Mucosa of rectum (tissue), 2 donors: ENCODE results near the gene MFN2.
A peak's percentile ranks its signal among the peaks of the same experiment; 100 is the strongest.

Experiments used
- H3K27ac ChIP-seq, 2 donors: one replicate each; pipeline ENCODE4 v1.7.0; 2013; ENCODE audit warnings: inconsistent platforms in 2 of 2, low read depth in 2 of 2, low read length in 2 of 2
- H3K27me3 ChIP-seq, 2 donors: one replicate each; pipeline ENCODE4 v1.7.0; 2013; ENCODE audit warnings: low read length in 2 of 2; ENCODE audit not compliant: control insufficient read depth in 2 of 2, insufficient read depth in 2 of 2
- H3K36me3 ChIP-seq, 2 donors: one replicate each; pipeline ENCODE4 v1.7.0; 2013; ENCODE audit warnings: low read length in 2 of 2; ENCODE audit not compliant: control insufficient read depth in 2 of 2, insufficient read depth in 2 of 2
- H3K4me1 ChIP-seq, 2 donors: one replicate each; pipeline ENCODE4 v1.7.0; 2013; ENCODE audit warnings: low read length in 2 of 2, mild to moderate bottlenecking in 1 of 2; ENCODE audit not compliant: control insufficient read depth in 2 of 2, insufficient read depth in 2 of 2
- H3K4me3 ChIP-seq, 2 donors: one replicate each; pipeline ENCODE4 v1.7.0; 2013; ENCODE audit warnings: low read length in 2 of 2
- H3K9ac ChIP-seq, 2 donors: one replicate each; pipeline ENCODE4 v1.7.0; 2013; ENCODE audit warnings: low read length in 2 of 2, low read depth in 1 of 2, mild to moderate bottlenecking in 1 of 2
- H3K9me3 ChIP-seq, 2 donors: one replicate each; pipeline ENCODE4 v1.7.0; 2013; ENCODE audit warnings: low read length in 2 of 2; ENCODE audit not compliant: control insufficient read depth in 2 of 2
- donor health status: healthy.
- donor health status: Normal muscosa, but diverticular disease.

The MFN2 gene

DNA sequence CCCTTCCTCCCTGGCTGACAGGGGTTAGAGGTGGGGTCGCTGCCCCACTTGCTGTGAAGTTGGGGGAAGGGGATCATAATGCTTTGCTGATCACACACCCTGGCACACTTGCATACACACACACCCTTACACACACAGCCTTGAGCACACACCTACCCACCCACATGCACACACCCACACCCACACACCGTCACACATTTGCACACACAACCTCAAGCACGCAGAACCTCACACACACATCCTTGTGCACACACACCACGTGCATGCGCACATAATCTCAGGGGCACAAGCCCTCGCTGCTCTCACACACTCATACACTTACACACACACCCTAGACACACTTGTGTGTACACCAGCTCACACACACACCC lies 66.5 kb downstream of the MFN2 start:
- Histone ChIP-seq H3K27ac (no peak overlapping the region), H3K9ac (no peak overlapping the region), H3K36me3 (no peaks in the 10 kb centered on the region), H3K27me3 (peaks cover 0 to 2% of the 10 kb centered on the region in 2 donors), H3K4me3 (peak overlapping the region in 1 of 2 donors; percentile 22), H3K9me3 (no peaks in the 10 kb centered on the region), H3K4me1 (no peaks in the 10 kb centered on the region)

DNA sequence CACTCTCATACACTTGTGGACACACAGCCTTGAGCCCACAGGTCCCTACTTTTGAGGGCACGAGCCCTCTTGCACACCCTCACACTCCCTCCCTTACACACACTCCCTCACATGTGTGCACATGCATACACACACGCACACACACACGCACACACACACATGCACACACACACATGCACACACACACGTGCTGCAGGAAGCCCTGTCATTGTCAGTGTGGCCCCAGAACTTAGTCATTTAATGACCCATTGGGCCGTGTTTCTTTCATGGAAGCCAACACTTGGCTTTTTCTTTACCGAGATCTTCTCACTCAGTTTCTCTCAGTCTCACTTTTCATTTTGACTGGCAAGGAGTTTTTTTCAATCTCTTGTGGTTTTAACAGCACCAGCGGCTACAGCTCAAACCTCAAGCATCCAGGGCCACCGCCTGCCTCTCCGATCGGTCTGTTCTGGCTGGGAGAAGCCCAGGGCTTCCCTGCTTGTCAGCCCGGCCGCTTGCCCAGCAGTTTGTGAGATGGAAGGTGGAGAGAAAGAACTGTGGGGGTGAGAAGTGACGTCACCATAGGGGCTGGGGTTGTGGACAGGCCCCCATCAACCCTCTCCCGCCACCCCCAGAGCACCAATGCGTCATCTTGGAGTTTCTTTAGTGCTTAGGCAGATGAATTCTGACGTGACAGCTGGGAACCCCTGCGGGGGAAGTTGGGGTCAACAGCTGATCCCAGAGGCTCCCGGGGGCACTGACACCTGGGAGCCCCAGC lies 67.1 kb downstream of the MFN2 start:
- no peaks in the 10 kb centered on the region for H3K36me3 ChIP-seq
- H3K9me3 ChIP-seq, result no peaks in the 10 kb centered on the region
- peaks cover 0 to 2% of the 10 kb centered on the region in 2 donors for H3K4me1 ChIP-seq
- H3K9ac ChIP-seq, result no peak overlapping the region
- peak overlapping the region in 1 of 2 donors; percentile 22 for H3K4me3 ChIP-seq
- H3K27me3 ChIP-seq, result peaks cover 0 to 2% of the 10 kb centered on the region in 2 donors
- H3K27ac ChIP-seq, result no peak overlapping the region

DNA sequence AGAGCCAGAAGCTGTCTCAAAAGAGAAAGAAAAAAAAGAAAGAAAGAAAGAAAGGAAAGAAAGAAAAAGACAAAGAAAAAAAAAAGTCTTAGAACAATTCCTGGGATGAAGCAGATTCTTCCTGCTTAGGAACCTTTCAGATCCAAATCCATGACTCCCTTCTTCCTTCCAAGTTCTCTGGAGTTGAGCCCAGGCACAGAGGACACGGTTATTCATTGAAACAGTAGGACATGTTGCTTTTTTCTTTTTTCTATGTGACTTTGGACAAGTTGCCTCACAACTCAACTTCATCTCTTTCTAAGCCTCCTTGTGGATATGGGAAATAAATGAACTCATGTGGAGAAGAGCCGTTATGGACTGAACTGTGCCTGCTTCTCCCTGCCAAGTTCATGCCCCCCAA lies 68.1 kb downstream of the MFN2 start:
- no peak overlapping the region for H3K27ac ChIP-seq
- no peak overlapping the region for H3K9ac ChIP-seq
- H3K4me3 ChIP-seq, result no peak overlapping the region
- peaks cover 0 to 3% of the 10 kb centered on the region in 2 donors for H3K4me1 ChIP-seq
- no peaks in the 10 kb centered on the region for H3K36me3 ChIP-seq
- H3K9me3 ChIP-seq, result no peaks in the 10 kb centered on the region
- peaks cover 0 to 2% of the 10 kb centered on the region in 2 donors for H3K27me3 ChIP-seq

DNA sequence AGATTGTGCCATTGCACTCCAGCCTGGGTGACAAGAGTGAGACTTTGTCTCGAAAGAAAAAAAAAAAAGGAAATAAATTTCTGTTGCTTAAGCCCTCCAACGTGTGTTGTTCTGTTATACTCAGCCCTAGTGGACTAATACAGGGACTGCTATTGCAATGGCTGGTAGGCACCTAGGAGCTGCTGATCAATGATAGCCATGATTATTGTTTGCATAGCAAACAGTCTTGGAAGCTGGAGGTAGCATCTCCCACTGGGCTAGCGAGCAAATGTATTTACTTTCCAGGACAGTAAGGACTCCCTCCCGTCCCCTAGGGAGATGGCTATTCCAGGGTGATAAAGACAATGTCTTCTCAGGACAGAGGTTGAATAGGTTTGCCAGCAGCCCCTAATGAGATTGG lies 69.4 kb downstream of the MFN2 start:
- Histone ChIP-seq H3K9me3 (no peaks in the 10 kb centered on the region), H3K27ac (no peak overlapping the region), H3K36me3 (no peaks in the 10 kb centered on the region)

DNA sequence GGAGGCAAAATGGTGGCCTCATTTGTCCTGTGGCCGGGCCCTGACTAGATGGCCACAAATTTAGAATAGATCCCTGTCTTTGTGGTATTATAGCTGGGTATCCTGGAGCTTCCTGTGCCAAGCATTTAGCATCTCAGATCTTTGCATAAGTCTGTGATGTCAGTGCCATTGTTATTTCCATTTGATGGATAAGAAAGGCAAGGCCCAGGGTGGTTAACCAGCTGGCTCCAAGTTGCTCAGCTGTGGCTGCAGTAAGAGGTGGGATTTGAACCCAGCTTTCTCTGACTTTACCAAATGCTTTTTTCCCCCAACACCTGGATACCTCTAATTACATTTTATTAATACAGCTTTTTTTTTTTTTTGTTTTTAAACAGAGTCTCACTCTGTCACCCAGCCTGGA lies 71.1 kb downstream of the MFN2 start:
- H3K36me3 ChIP-seq, result no peaks in the 10 kb centered on the region
- H3K27ac ChIP-seq, result no peak overlapping the region
- peaks cover 0 to 3% of the 10 kb centered on the region in 2 donors for H3K4me1 ChIP-seq
- no peak overlapping the region for H3K4me3 ChIP-seq
- H3K27me3 ChIP-seq, result peaks cover 0 to under 1% of the 10 kb centered on the region in 2 donors
- no peak overlapping the region for H3K9ac ChIP-seq
- H3K9me3 ChIP-seq, result no peaks in the 10 kb centered on the region

More for the DNA sequence above, 69.4 kb downstream of the MFN2 start:
- no peak overlapping the region for H3K4me3 ChIP-seq
- peaks cover 0 to 3% of the 10 kb centered on the region in 2 donors for H3K4me1 ChIP-seq
- peaks cover 0 to 2% of the 10 kb centered on the region in 2 donors for H3K27me3 ChIP-seq
- no peak overlapping the region for H3K9ac ChIP-seq

DNA sequence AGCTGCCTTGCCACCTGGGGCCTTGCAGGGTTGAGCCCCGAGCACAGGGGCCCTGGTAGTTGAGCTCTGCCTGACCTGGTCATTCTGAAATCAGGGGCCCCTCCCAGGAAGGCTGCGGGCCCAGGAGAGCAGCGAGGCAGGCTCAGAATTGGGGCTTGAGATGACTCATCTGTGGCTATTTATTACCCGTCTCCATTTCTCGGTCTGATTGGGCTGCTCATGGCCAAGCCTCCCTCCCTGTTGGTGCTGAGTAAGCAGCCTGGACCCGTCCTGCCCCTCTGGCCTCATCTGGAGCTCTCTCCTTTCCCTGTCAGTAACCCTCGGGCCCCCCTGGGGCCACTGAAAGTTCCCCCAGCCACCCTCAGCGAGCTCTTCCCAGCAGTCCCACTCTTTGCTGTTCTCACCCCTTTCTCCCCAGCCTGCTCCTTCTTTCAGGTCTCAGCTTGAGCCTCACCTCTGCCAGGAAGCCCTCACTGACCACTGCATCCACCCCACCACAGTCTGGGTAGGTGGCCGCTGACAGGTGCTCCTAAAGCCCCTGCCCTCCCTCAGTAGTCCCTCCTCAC lies 71.8 kb downstream of the MFN2 start:
- H3K4me3 ChIP-seq, result no peak overlapping the region
- H3K4me1 ChIP-seq, result peaks cover 0 to 3% of the 10 kb centered on the region in 2 donors
- H3K9ac ChIP-seq, result no peak overlapping the region

DNA sequence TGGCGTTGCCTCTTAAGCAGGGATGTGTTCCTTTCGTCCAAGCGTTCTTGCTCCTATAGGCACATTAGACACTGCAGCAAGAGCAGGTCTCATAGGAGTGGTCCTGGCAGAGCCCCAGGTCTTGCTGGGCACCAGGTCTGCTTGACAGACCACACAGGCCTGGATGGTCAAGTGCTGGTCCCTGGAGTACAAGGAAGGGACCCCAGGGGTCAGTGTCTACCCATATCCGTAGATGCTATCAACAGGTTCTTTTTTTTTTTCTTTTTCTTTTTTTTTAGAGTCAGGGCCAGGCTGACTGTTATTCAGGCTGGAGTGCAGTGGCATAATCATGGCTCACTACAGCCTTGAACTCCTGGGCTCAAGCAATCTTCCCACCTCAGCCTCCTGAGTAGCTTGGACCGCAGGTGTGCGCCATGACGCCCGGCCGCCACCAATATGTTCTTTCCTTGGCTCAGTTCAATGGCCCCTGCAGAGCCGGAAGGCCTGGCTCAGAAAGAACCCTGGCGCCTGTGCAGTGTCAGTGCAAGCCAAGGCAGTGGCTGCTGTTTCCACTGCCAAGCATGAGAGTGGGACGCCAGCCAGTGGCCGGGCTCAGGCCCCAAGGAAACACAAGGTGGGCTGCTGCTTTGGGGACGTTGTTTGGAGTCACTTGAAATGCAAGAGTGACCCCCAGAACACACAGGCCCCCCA lies 72.9 kb downstream of the MFN2 start:
- Histone ChIP-seq H3K4me1 (peaks cover 0 to 3% of the 10 kb centered on the region in 2 donors), H3K9ac (no peak overlapping the region), H3K36me3 (no peaks in the 10 kb centered on the region), H3K27me3 (no peaks in the 10 kb centered on the region), H3K9me3 (no peaks in the 10 kb centered on the region), H3K4me3 (no peak overlapping the region), H3K27ac (no peak overlapping the region)

More for the DNA sequence above, 71.8 kb downstream of the MFN2 start:
- Histone ChIP-seq H3K9me3 (no peaks in the 10 kb centered on the region), H3K36me3 (no peaks in the 10 kb centered on the region), H3K27ac (no peak overlapping the region), H3K27me3 (no peaks in the 10 kb centered on the region)

DNA sequence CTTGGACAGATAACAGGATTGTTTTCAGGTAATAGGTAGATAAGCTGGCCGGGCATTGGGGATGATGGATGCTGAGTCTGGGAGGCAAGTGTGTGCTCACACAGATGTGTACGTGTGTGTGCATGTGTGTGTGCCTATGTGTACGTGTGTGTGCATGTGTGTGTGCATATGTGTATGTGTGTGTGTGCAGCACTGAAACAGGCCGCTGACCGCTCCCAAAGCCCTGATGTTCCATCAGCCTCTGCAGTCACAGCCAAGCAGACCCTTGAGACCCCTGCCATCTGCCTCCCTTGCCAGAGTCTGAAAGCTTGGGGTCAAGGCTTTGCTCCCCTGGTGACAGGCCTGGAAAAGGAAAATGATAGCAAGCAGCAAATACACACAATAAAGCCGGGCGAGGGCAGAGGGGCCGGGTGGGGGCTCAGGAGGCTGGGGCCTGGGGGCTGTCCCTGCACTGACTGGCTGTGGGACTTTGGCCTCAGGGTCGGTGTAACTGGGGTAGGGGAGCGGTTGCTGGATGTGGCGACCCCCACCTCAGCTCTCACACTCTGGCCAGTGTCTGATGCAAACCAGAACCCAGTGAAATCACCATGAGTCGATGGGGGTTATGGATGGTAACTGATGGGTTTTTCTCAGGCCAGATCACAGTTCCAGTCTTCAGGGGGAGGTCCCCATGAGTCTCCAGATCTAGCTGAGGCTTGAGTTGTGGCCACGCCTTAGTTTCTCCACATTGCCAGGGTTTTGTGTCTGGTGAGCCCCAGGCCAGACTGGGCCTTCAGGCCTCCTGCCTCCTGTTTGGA lies 73.7 kb downstream of the MFN2 start:
- Histone ChIP-seq H3K9me3 (no peaks in the 10 kb centered on the region), H3K36me3 (no peaks in the 10 kb centered on the region), H3K9ac (no peak overlapping the region), H3K27ac (no peak overlapping the region), H3K27me3 (no peaks in the 10 kb centered on the region), H3K4me3 (no peak overlapping the region), H3K4me1 (peaks cover 0 to 3% of the 10 kb centered on the region in 2 donors)

DNA sequence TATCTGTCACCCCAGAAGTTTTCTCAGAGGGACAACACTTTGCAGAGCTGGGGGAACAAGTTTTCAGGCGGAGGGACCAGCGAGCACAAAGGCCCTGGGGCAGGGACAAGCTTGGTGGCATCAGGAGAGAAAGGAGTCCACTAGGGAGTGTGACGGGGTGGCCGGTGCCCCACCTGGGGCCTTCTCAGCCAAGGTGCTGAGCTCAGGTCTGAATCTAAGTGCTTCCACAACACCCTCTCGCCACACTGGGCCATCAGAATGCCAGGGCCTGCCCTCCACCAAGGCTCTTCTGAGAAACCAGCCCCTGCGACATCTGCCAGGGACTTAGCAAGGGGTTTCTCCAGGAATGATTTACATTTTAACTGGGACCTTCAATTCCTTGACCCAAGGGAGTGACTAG lies 75.0 kb downstream of the MFN2 start:
- no peak overlapping the region for H3K4me3 ChIP-seq
- H3K27ac ChIP-seq, result no peak overlapping the region
- H3K27me3 ChIP-seq, result no peaks in the 10 kb centered on the region
- H3K4me1 ChIP-seq, result peaks cover 0 to 3% of the 10 kb centered on the region in 2 donors
- H3K9me3 ChIP-seq, result no peaks in the 10 kb centered on the region
- H3K36me3 ChIP-seq, result no peaks in the 10 kb centered on the region
- no peak overlapping the region for H3K9ac ChIP-seq
